GM21786 (cell line): ENCODE measurements around the gene IQSEC1.

Experiments
- ATAC-seq: cut with Tn5 transposase; IDR thresholded peaks from one replicate; pipeline ENCODE4 v1.9.1; 2021; ENCODE audit not compliant: unreplicated experiment

IQSEC1 gene

GRCh38 chr3:13031621-13032020, 41.6 kb downstream of the IQSEC1 start:
- no peak for ATAC-seq

- no peak for ATAC-seq
Observed at GRCh38 chr3:13030684-13031083, 42.5 kb downstream of the IQSEC1 start.

GRCh38 chr3:13028010-13028821, 45.0 kb downstream of the IQSEC1 start:
- no peak for ATAC-seq

GRCh38 chr3:13027154-13027553, 46.1 kb downstream of the IQSEC1 start:
- no peak for ATAC-seq

- no peak for ATAC-seq
Observed at GRCh38 chr3:13026534-13026933, 46.7 kb downstream of the IQSEC1 start.

- ATAC-seq: no peak
Observed at GRCh38 chr3:13025778-13026518, 47.3 kb downstream of the IQSEC1 start.

GRCh38 chr3:13025090-13025489, 48.1 kb downstream of the IQSEC1 start:
- no peak for ATAC-seq

GRCh38 chr3:13024765-13025065, 48.5 kb downstream of the IQSEC1 start:
- no peak for ATAC-seq

GRCh38 chr3:13023971-13024764, 49.1 kb downstream of the IQSEC1 start:
- no peak for ATAC-seq

- ATAC-seq: peak; percentile 19
Observed at GRCh38 chr3:13023235-13023970, 49.8 kb downstream of the IQSEC1 start.

GRCh38 chr3:13022348-13023234, 50.6 kb downstream of the IQSEC1 start:
- peak; percentile 55 for ATAC-seq

- ATAC-seq: peak; percentile 16
Observed at GRCh38 chr3:13021141-13022114, 51.8 kb downstream of the IQSEC1 start.

- no peak for ATAC-seq
Observed at GRCh38 chr3:13020159-13020750, 53.0 kb downstream of the IQSEC1 start.

GRCh38 chr3:13019243-13020095, 53.8 kb downstream of the IQSEC1 start:
- no peak for ATAC-seq

GRCh38 chr3:13018561-13019242, 54.5 kb downstream of the IQSEC1 start:
- no peak for ATAC-seq

- no peak for ATAC-seq
Observed at GRCh38 chr3:13018043-13018451, 55.2 kb downstream of the IQSEC1 start.
